ENCODE results near the gene RTN1. TPM values are rescaled to one million over a fixed set of nuclear protein-coding genes. Genes with fewer than 3 reads are reported as not detected.

Gene RTN1
- total RNA-seq, 1 donor from 2014 or later, result 6.1 TPM

DNA sequence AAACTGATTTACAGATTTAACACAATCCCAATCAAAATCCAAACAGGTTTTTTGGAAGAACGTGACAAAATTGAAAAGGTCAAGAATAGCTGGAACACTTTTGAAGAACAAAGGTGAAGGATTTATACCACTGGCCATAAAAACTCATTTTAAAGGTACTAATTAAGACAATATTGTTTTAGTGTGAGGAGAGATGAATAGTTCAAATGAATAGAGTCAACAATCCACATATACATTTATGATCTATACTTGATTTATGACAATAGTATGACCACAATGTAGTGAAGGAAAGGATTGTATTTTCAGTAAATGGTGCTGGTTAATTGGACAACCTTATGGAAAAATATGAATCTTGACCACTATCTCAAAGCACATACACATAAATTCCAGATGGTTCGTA, 323.3 kb downstream of the RTN1 start:
- no peak for DNase-seq

Small RNAs within 50 kb of the gene (small RNA-seq; reads per million reads assigned to genes)
- gene MIR5586 (ENCODE audit: low replicate concordance), result not detected

Other genes with a start within 250 kb of the RTN1 start
- 0.30 TPM for gene LRRC9, start 49.4 kb upstream of the RTN1 start, total RNA-seq
- gene PCNX4, start 221.1 kb upstream of the RTN1 start, total RNA-seq, result 64.9 TPM

Data from skin of body (tissue), 3 donors.